AG04449 (cell line): ENCODE results near the gene RYR1.

Experiments
- CTCF ChIA-PET: fragments of 350-600 bp; formaldehyde crosslinking; extraction: SDS; loops from one replicate; lab custom pipeline; 2021; ENCODE audit warnings: antibody characterized with exemption; lab: Yijun Ruan, JAX
- POLR2A ChIA-PET: fragments of 400-600, 350-600 bp; formaldehyde crosslinking; extraction: SDS; loops from one replicate; lab custom pipeline; 2020; ENCODE audit warnings: antibody characterized with exemption, inconsistent platforms; lab: Yijun Ruan, JAX
- DNase-seq: peaks from one replicate; pipeline ENCODE4 v3.0.0-alpha.2; 2010; ENCODE audit warnings: low read depth, low spot score
- H3K4me3 ChIP-seq: 2 replicates; pipeline ENCODE4 v1.5.1; 2011; ENCODE audit warnings: low read depth, mild to moderate bottlenecking, control low read depth, low read length
- TF ChIP-seq, protein P1 (sequence below): IDR thresholded peaks from one replicate; pipeline ENCODE4 v1.5.1; 2011; ENCODE audit warnings: mild to moderate bottlenecking, moderate library complexity, low read length, control low read depth, inconsistent platforms; ENCODE audit not compliant: insufficient read depth; ENCODE audit errors: missing control alignments

Gene RYR1

DNA sequence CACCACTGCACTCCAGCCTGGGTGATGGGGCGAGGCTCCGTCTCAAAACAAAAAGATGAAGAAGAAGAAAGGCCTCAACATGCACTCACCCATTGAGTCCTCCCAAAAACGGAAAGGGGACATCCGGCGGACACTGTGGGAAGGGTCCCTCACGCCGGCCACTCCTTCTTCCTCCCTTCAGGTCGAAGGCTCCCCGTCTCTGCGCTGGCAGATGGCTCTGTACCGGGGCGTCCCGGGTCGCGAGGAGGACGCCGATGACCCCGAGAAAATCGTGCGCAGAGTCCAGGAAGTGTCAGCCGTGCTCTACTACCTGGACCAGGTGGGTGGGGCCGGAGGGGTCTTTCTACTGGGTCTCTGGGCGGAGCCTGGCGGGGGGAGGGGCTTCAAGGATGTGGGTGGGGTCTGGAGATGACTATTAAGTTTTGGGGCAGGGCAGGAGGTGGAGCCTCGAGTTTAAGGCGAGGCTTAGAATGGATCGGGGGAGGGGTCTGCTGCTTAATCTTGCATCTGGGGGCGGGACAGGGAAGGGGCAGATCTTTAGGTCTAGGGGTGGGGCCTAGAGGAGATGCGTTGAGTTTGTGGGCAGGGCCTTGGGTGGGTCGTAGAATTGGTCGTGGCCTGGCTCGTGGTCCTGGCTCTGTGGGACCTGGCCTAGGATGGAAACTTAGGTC lies 94.1 kb downstream of the RYR1 start:
- ChIA-PET CTCF (no interaction called here), POLR2A (no interaction called here)
- DNase-seq, result no peak
- no peak overlapping the region for H3K4me3 ChIP-seq
- TF ChIP-seq, protein P1, sequence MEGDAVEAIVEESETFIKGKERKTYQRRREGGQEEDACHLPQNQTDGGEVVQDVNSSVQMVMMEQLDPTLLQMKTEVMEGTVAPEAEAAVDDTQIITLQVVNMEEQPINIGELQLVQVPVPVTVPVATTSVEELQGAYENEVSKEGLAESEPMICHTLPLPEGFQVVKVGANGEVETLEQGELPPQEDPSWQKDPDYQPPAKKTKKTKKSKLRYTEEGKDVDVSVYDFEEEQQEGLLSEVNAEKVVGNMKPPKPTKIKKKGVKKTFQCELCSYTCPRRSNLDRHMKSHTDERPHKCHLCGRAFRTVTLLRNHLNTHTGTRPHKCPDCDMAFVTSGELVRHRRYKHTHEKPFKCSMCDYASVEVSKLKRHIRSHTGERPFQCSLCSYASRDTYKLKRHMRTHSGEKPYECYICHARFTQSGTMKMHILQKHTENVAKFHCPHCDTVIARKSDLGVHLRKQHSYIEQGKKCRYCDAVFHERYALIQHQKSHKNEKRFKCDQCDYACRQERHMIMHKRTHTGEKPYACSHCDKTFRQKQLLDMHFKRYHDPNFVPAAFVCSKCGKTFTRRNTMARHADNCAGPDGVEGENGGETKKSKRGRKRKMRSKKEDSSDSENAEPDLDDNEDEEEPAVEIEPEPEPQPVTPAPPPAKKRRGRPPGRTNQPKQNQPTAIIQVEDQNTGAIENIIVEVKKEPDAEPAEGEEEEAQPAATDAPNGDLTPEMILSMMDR, result no peak

DNA sequence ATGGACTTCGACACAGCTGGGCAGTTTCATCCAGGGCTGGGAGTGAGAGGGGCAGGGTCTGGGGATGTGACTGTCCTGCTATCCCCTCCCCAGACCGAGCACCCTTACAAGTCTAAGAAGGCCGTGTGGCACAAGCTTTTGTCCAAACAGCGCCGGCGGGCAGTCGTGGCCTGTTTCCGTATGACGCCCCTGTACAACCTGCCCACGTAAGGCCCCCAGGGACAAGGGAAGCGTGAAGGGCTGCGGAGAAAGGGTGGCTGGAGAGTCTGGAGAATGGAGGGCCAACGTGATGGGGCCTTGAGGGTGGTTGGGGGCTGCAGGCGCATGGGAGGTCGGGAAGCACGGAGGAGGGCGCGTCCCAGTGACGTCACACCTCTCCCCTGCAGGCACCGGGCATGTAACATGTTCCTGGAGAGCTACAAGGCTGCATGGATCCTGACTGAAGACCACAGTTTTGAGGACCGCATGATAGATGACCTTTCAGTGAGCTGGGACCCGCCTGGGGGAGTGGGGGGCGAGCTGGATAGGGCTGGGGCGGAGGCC lies 94.8 kb downstream of the RYR1 start:
- TF ChIP-seq, protein P1, result no peak
- POLR2A ChIA-PET, result no interaction called here
- CTCF ChIA-PET, result no interaction called here
- no peak overlapping the region for H3K4me3 ChIP-seq
- no peak for DNase-seq

DNA sequence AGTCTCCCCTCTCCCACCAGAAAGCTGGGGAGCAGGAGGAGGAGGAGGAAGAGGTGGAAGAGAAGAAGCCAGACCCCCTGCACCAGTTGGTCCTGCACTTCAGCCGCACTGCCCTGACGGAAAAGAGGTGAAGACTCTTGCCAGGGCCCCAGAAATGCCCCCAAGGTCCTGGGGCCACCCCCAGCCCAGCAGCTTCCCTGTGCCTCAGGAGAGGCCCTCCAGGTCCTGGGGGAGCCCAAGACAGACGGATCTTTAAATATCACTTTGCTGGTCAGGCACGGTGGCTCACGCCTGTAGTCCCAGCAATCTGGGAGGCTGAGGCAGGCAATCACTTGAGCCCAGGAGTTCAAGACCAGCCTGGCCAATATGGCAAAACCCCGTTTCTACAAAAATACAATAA lies 95.4 kb downstream of the RYR1 start:
- POLR2A ChIA-PET, result no interaction called here

DNA sequence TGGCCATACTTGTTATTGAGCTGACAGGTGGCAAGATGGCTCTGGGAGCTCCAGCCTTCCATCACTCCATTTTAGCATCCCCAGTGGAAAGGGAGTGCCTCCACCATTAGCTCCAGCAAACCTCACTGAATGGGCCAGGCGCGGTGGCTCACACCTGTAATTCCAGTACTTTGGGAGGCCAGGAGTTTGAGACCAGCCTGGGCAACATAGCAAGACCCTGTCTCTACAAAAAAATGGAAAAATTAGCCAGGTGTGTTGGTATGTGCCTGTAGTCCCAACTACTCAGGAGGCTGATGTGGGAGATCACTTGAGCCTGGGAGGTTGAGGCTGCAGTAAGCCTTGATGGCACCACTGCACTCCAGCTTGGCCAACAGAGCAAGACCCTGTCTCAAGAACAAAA lies 98.0 kb downstream of the RYR1 start:
- no peak overlapping the region for H3K4me3 ChIP-seq
- POLR2A ChIA-PET, result interaction anchor here (1.0 kb wide), 1 partner anchor 368 kb away, joined by 3 read pairs; the partner anchor contains the start of genes NFKBIB and SIRT2
- no peak for DNase-seq
- CTCF ChIA-PET, result interaction anchor here (0.9 to 2.0 kb wide), 2 partner anchors 11 to 16 kb away, joined by 3 to 7 read pairs; no protein-coding TSS in a partner anchor
- TF ChIP-seq, protein P1, result no peak

More for the DNA sequence above, 95.4 kb downstream of the RYR1 start:
- no peak overlapping the region for H3K4me3 ChIP-seq
- no peak for DNase-seq
- TF ChIP-seq, protein P1, result no peak
- CTCF ChIA-PET, result no interaction called here

DNA sequence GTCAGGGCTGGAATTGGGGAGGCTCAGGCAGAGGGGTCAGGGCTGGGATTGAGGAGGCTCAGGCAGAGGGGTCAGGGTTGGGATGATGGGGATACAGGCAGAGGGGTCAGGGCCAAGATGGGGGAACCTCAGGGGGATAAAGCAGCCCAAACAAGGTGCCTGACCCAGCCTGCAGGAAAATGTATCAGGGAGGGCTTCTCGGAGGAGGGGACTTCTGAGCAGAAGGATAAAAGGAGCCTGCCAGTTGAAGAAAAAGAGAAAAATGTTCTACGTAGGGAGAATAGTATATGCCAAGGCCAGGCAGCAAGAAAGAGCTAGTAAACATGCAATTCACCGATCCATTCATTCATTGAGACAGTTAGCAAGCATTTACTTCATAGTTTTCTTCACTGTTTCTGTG lies 99.4 kb downstream of the RYR1 start:
- ChIA-PET CTCF (interaction anchor here (0.9 to 1.4 kb wide), 4 partner anchors 11 to 397 kb away, joined by 4 to 7 read pairs (median 4); partner anchors contain the start of genes MRPS12 and SARS2), POLR2A (no interaction called here)
- TF ChIP-seq, protein P1, result no peak
- no peak overlapping the region for H3K4me3 ChIP-seq
- DNase-seq, result no peak

DNA sequence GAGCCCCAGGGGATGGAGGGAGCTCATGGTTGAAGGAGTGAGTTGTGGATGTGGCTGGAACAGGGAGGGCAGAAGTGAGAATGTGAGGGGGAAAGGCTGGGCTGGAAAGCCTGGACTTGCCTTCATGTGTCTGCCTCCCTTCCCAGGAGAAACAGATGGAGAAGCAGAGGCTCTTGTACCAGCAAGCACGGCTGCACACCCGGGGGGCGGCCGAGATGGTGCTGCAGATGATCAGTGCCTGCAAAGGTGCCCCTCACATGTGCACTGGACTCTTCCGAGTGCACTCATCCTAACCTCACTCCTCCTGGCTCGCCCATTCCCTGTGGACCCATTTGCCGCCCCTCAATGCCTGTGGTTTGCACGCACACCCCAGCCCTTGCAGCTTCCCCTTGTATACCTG lies 101.1 kb downstream of the RYR1 start:
- CTCF ChIA-PET, result interaction anchor here (1.3 to 2.4 kb wide), 2 partner anchors 19 to 20 kb away, joined by 3 to 6 read pairs; no protein-coding TSS in a partner anchor
- TF ChIP-seq, protein P1, result no peak
- no peak for DNase-seq
- H3K4me3 ChIP-seq, result no peak overlapping the region
- POLR2A ChIA-PET, result no interaction called here
